Hair follicular keratinocyte (primary cell): ENCODE measurements around the gene OR5A1. TPM values are rescaled to one million over a fixed set of nuclear protein-coding genes. Genes with fewer than 3 reads are reported as not detected.

Source experiments
- total RNA-seq: library from RNA; depleted of rRNA; stranded (reverse); fragments of >200 nt; gene quantifications from 2 replicates; pipeline ENCODE4 v1.2.3, GENCODE V29; 2015

Gene OR5A1
- not detected in 2 replicates for total RNA-seq

DNA sequence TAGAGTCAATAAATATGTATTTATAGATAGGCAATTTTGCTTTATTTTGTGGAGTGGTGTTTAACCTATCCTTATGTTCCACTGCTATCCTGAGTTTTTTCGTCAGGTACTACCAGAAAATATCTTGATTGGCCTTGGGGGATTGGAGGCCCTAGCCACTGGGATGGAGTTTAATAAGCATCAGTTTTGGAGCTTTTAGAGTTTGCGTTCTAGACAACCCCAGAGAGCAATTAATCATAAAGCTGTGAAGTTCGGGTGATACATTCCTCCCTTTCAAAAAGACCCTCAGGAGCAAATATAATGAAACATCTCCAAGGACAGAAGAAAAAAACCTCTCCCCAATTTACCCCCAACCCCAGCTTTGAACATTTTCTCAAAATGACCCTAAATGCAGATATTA is at the start of gene OR5A1:
Gene OR5A1 (plus strand): TSS at position 301 of the 400 bp plus-strand sequence. CDS start 6,700 bp downstream, outside the sequence.

DNA sequence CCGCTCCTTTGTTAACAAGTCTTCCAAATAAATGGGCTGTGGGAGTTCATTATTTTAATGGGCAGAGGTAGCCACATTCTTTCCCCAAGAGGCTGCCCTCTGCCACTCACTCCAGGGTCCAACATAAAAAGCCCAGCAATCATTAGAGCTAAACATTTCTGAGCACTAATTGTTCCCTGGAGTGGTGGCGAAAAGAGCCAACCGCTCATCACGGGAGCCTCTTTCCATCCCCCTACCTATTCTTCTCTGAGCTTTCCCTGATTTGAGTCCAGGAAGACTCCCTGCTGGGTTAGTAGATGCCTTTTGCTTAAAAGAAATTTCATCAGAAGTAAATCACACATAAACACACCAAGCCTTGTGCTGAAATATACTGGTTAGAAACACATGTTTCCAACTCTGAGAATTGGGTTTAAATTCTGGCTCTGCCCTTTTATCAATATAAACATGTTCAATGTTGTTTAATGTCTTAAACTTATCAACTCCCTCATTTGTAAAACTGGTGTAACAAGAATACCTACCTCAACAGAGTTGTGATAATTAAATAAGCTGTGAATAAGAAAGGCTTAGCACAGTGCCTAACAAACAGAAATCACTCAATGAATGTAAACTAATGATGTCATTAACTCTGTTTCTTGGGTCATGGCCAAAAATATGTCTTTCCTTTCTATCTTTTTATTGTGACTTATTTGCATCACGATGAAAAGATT is 9.8 kb upstream of the OR5A1 start, which contains the start of gene OR5A2:
Gene OR5A2 (minus strand): TSS at position 53 of the 707 bp plus-strand sequence. CDS start 3,460 bp downstream, outside the sequence.

DNA sequence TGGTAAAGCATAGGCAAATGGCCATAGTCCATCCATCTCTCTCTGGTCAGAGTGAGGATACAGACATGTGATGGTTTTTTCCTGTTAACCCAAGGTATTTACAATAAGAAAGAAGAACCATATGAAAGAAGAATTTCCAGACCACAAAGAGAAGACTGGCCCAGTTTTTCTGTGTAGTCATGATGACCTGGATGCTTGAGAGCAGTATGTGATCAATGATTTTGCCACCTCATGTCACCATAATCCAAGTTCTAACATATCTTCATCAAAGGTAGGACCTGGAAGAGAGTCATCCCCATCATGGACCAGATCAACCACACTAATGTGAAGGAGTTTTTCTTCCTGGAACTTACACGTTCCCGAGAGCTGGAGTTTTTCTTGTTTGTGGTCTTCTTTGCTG is 20.4 kb downstream of the OR5A1 start, which contains the start of gene OR4D6:
Gene OR4D6 (plus strand): TSS at position 301 of the 400 bp plus-strand sequence. CDS start 0 bp downstream, at position 301.

DNA sequence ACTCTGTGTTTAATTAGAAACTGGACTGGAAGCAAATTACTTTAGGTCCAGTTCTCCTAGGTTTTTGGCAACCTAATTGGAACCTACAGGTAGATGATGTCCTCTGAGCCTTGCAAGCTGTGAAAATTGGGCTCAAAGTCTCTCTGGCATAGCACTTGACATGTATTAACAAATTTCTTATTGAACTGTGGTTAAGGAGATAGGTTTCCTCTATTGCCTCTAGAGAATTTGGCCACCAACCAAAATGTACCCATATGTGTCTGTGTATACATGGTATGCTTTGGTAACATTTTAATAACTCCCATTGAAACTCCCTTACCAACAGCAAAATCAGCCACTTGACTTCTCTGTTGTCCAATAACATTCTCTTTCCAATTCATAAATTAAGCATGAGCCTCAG is 36.7 kb downstream of the OR5A1 start, which contains the start of gene OR4D10:
Gene OR4D10 (plus strand): TSS at position 301 of the 400 bp plus-strand sequence. CDS start 4,115 bp downstream, outside the sequence.

Other genes with a start within 250 kb of the OR5A1 start
- not detected in 2 replicates for gene MPEG1, start 223.5 kb upstream of the OR5A1 start, total RNA-seq
- gene OR5AN1, start 77.6 kb upstream of the OR5A1 start, total RNA-seq, result not detected in 2 replicates
- not detected in 2 replicates for gene OR5A2, start 10.1 kb upstream of the OR5A1 start, total RNA-seq
- gene OR4D6, start 20.5 kb downstream of the OR5A1 start, total RNA-seq, result not detected in 2 replicates
- not detected in 2 replicates for gene OR4D10, start 36.8 kb downstream of the OR5A1 start, total RNA-seq
- not detected in 2 replicates for gene OR4D11, start 67.1 kb downstream of the OR5A1 start, total RNA-seq
- not detected in 2 replicates for gene OR4D9, start 75.1 kb downstream of the OR5A1 start, total RNA-seq
- 19.4 and 21.2 TPM in 2 replicates for gene OSBP, start 179.3 kb downstream of the OR5A1 start, total RNA-seq
- gene PATL1, start 232.6 kb downstream of the OR5A1 start, total RNA-seq, result 10.6 and 14.8 TPM in 2 replicates